Kidney (tissue), 14 donors: ENCODE results near the gene TMEM132C. TPM values are rescaled to one million over a fixed set of nuclear protein-coding genes. Genes with fewer than 3 reads are reported as not detected.

Source experiments
- DNase-seq, 5 donors: peaks; one replicate each; pipeline ENCODE4 v3.0.0-alpha.2; 2013 to 2020
- FAIRE-seq: peaks from 2 replicates; lab custom pipeline; 2012; peaks lifted over from hg19 to GRCh38; lab: Jason Lieb, UNC
- H3K27ac ChIP-seq, 2 donors: one replicate each; pipeline ENCODE4 v1.7.0; 2013; ENCODE audit warnings: low read depth in 2 of 2, low read length in 2 of 2, inconsistent platforms in 1 of 2
- H3K27me3 ChIP-seq: one replicate; pipeline ENCODE4 v1.7.1; 2013; ENCODE audit warnings: low read length, inconsistent platforms; ENCODE audit not compliant: control insufficient read depth, insufficient read depth
- H3K36me3 ChIP-seq, 3 donors: one replicate each; pipeline versions ENCODE4 v1.7.0 to v1.7.1; 2013; ENCODE audit warnings: low read length in 3 of 3, control low read depth in 1 of 3, inconsistent platforms in 1 of 3; ENCODE audit not compliant: insufficient read depth in 3 of 3, control insufficient read depth in 2 of 3
- H3K4me1 ChIP-seq, 3 donors: one replicate each; pipeline versions ENCODE4 v1.7.0 to v1.7.1; 2013; ENCODE audit warnings: low read length in 3 of 3, inconsistent platforms in 1 of 3, low read depth in 1 of 3; ENCODE audit not compliant: control insufficient read depth in 2 of 3, insufficient read depth in 2 of 3
- H3K4me3 ChIP-seq, 3 donors: one replicate each; pipeline versions ENCODE4 v1.7.0 to v1.8.1; 2013; ENCODE audit warnings: low read length in 3 of 3, control low read depth in 1 of 3, inconsistent platforms in 1 of 3
- H3K9ac ChIP-seq, 3 donors: one replicate each; pipeline versions ENCODE4 v1.7.0 to v1.7.1; 2013; ENCODE audit warnings: low read length in 3 of 3, control low read depth in 1 of 3, inconsistent platforms in 1 of 3
- H3K9me3 ChIP-seq, 3 donors: one replicate each; pipeline versions ENCODE4 v1.7.0 to v1.7.1; 2013; ENCODE audit warnings: low read length in 3 of 3, control low read depth in 1 of 3, inconsistent platforms in 1 of 3; ENCODE audit not compliant: control insufficient read depth in 2 of 3, insufficient read depth in 1 of 3
- CTCF ChIP-seq: IDR thresholded peaks from 3 replicates; pipeline ENCODE4 v1.5.1; 2012; ENCODE audit warnings: mild to moderate bottlenecking, moderate library complexity, borderline replicate concordance; ENCODE audit not compliant: insufficient read depth; ENCODE audit errors: extremely low read depth
- intact Hi-C: fragments of 100-400 bp; cut with DNase I; formaldehyde crosslinking; loops from one replicate; pipeline ENCODE4 v1.11.1; 2022
- polyA plus RNA-seq: library from polyadenylated mRNA; stranded (reverse); fragments of 350-450 nt; fragmentation: Illumina TruSeq; extraction: RNeasy Lipid Tissue Mini Kit (QIAGEN cat#74804); gene quantifications from one replicate; pipeline ENCODE4 v1.2.3, GENCODE V29; 2014; ENCODE audit warnings: low read depth, low replicate concordance; ENCODE audit not compliant: insufficient read depth
- total RNA-seq: library from RNA; stranded (reverse); fragmentation: NEBNext Ultra II Directional; extraction: Animal tissue kit (Norgen Biotek cat#: 25700); gene quantifications from one replicate; pipeline ENCODE4 v1.2.1, GENCODE V29; 2021
- donor health status: control.
- donor health status: control.
- donor health status: control.
- donor health status: control.
- donor health status: control.
- donor health status: DM: yes; HTN: yes; CAD: no.
- donor health status: Normal renal cell carcinoma (clear cell type).

The TMEM132C gene
- total and polyA plus RNA-seq, 2 donors from 2014 or later, result 0.28 to 0.75 TPM

GRCh38 chr12:128639089-128639488 lies 372.1 kb downstream of the TMEM132C start:
- FAIRE-seq (no peak), DNase-seq (no peak)
- intact Hi-C loops, result no loop called here
- no peaks in the 10 kb centered on the region for H3K4me1 ChIP-seq
- no peak overlapping the region for H3K4me3 ChIP-seq
- H3K9ac ChIP-seq, result no peak overlapping the region
- peaks cover 0 to 4% (median 0%) of the 10 kb centered on the region in 3 donors for H3K9me3 ChIP-seq
- H3K36me3 ChIP-seq, result peaks cover 0 to 2% (median 0%) of the 10 kb centered on the region in 3 donors
- H3K27ac ChIP-seq, result no peak overlapping the region
- TF ChIP-seq CTCF, result no peak
- no peaks in the 10 kb centered on the region for H3K27me3 ChIP-seq

GRCh38 chr12:128643155-128643554 lies 376.2 kb downstream of the TMEM132C start:
- no peaks in the 10 kb centered on the region for H3K4me1 ChIP-seq
- no peaks in the 10 kb centered on the region for H3K27me3 ChIP-seq
- H3K4me3 ChIP-seq, result no peak overlapping the region
- H3K27ac ChIP-seq, result no peak overlapping the region
- intact Hi-C loops, result no loop called here
- FAIRE-seq, result no peak
- H3K9ac ChIP-seq, result no peak overlapping the region
- TF ChIP-seq CTCF, result no peak
- no peak for DNase-seq
- peaks cover 0 to 2% (median 0%) of the 10 kb centered on the region in 3 donors for H3K36me3 ChIP-seq
- H3K9me3 ChIP-seq, result peaks cover 0 to 4% (median 0%) of the 10 kb centered on the region in 3 donors

DNA sequence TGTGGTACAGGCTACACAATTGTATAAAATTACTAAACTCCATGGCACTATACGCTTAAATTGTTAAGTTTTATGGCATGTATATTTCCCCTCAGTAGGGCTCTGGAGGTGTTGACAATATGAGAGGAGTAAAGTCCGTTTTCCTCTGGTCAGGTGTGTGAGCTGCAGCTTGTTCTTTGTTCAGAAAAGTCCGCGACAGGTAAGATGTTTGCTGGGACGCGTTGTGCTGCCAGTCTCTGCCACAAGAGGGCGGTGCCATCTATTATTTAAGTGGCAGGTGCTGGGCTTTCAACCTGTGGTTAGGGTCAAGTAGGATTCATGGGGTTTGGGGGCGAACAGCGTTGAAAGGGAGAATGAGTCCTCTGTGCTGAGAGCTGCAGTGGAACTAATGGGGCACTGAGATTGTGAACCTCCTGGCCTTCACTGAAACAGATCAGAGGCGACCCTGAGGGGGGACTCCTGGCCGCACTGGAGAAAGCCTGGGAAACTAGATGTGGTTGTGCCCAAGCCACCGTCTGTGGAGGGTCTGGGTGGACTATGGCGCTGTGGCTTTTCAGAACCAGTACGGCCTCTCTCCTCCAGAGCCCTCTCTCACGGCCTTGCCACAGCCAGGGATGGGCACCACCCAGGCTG lies 377.8 kb downstream of the TMEM132C start:
- FAIRE-seq (no peak), DNase-seq (peak in 4 of 5 donors; percentile 39 to 51 (median 43))
- no peaks in the 10 kb centered on the region for H3K36me3 ChIP-seq
- H3K27ac ChIP-seq, result no peak overlapping the region
- H3K9me3 ChIP-seq, result peaks cover 0 to 2% (median 0%) of the 10 kb centered on the region in 3 donors
- H3K4me1 ChIP-seq, result no peaks in the 10 kb centered on the region
- H3K27me3 ChIP-seq, result no peaks in the 10 kb centered on the region
- H3K4me3 ChIP-seq, result no peak overlapping the region
- no peak overlapping the region for H3K9ac ChIP-seq
- intact Hi-C loops, result no loop called here
- peak; percentile 41 for TF ChIP-seq CTCF
